Measurements from ENCODE around the gene DENND4A.

DNA sequence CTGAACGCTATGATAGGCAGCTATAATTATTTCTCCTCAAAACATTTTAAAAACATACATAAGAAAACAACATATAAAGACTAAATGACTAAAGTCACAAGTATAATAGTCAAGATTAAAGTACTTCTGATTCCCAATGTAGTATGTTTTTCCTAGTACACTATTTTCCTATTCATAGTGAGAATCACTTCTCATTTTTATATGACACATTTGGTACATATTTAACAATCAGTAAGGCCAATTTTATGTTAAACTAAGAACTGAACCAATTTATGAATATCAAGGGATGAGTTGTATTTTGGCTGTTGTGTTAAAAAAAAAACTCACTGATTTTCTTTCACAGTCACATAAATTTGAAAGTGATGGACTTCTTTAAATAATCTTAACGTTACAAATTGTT, 79.7 kb downstream of the DENND4A start:
- TF ChIP-seq, protein P1, sequence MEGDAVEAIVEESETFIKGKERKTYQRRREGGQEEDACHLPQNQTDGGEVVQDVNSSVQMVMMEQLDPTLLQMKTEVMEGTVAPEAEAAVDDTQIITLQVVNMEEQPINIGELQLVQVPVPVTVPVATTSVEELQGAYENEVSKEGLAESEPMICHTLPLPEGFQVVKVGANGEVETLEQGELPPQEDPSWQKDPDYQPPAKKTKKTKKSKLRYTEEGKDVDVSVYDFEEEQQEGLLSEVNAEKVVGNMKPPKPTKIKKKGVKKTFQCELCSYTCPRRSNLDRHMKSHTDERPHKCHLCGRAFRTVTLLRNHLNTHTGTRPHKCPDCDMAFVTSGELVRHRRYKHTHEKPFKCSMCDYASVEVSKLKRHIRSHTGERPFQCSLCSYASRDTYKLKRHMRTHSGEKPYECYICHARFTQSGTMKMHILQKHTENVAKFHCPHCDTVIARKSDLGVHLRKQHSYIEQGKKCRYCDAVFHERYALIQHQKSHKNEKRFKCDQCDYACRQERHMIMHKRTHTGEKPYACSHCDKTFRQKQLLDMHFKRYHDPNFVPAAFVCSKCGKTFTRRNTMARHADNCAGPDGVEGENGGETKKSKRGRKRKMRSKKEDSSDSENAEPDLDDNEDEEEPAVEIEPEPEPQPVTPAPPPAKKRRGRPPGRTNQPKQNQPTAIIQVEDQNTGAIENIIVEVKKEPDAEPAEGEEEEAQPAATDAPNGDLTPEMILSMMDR (IDR thresholded peaks at IDR 0.05): no peak
- TF ChIP-seq, protein P2, sequence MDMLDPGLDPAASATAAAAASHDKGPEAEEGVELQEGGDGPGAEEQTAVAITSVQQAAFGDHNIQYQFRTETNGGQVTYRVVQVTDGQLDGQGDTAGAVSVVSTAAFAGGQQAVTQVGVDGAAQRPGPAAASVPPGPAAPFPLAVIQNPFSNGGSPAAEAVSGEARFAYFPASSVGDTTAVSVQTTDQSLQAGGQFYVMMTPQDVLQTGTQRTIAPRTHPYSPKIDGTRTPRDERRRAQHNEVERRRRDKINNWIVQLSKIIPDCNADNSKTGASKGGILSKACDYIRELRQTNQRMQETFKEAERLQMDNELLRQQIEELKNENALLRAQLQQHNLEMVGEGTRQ (IDR thresholded peaks at IDR 0.05; ENCODE audit: borderline replicate concordance, low read depth, low read length): no peak
- TF ChIP-seq NFIC (IDR thresholded peaks at IDR 0.05; ENCODE audit: borderline replicate concordance) (no peak), YY1 (IDR thresholded peaks at IDR 0.05; ENCODE audit: low read depth) (no peak), TAF1 (IDR thresholded peaks at IDR 0.05; ENCODE audit: borderline replicate concordance, low read depth, low read length) (no peak), RCOR1 (IDR thresholded peaks at IDR 0.05; ENCODE audit: low read length) (no peak)
